Prostate gland (tissue), 2 donors: ENCODE data around the gene ADAMTS17.

Experiments used
- POLR2AphosphoS5 ChIP-seq: sonication (generic); formaldehyde crosslinking; IDR thresholded peaks from one replicate; pipeline ENCODE4 v1.6.1; 2017; ENCODE audit warnings: antibody characterized with exemption
- TF ChIP-seq, protein P1 (sequence below), 4 experiments: fragments of 200-600 bp in 2 of 4; fragments of 450-650 bp in 2 of 4; sonication (generic) in 2 of 4; IDR thresholded peaks; 1 replicate in 3 of 4; 2 replicates in 1 of 4; pipeline ENCODE4 v1.5.1; 2016 to 2019; ENCODE audit warnings: antibody characterized with exemption in 4 of 4, mild to moderate bottlenecking in 2 of 4, moderate library complexity in 2 of 4

DNA sequence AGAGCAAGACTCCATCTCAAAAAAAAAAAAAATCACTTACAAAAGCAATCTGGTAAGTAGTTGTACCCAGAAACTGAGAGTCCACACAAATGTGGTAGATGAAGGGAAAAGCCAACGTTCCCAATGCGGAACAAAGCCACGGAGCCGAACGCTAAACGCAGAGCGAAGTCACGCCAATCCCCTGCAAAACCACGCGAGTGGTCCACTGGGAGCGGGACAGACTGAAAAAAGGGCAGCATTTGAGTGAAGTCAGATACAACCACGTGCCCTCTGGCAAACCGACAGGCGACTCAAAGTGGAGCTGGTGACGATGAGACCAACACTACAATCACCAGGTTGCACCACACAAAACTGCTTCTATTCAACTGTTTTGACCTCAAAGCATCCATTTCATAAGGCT is 362.4 kb downstream of the ADAMTS17 start:
- TF ChIP-seq POLR2AphosphoS5, result no peak
- TF ChIP-seq, protein P1, sequence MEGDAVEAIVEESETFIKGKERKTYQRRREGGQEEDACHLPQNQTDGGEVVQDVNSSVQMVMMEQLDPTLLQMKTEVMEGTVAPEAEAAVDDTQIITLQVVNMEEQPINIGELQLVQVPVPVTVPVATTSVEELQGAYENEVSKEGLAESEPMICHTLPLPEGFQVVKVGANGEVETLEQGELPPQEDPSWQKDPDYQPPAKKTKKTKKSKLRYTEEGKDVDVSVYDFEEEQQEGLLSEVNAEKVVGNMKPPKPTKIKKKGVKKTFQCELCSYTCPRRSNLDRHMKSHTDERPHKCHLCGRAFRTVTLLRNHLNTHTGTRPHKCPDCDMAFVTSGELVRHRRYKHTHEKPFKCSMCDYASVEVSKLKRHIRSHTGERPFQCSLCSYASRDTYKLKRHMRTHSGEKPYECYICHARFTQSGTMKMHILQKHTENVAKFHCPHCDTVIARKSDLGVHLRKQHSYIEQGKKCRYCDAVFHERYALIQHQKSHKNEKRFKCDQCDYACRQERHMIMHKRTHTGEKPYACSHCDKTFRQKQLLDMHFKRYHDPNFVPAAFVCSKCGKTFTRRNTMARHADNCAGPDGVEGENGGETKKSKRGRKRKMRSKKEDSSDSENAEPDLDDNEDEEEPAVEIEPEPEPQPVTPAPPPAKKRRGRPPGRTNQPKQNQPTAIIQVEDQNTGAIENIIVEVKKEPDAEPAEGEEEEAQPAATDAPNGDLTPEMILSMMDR (IDR thresholded peaks at IDR 0.05), result no peak
